Measurements from ENCODE around the gene PRRC2A.
A peak's percentile ranks its signal among the peaks of the same experiment; 100 is the strongest.

Gene PRRC2A

DNA sequence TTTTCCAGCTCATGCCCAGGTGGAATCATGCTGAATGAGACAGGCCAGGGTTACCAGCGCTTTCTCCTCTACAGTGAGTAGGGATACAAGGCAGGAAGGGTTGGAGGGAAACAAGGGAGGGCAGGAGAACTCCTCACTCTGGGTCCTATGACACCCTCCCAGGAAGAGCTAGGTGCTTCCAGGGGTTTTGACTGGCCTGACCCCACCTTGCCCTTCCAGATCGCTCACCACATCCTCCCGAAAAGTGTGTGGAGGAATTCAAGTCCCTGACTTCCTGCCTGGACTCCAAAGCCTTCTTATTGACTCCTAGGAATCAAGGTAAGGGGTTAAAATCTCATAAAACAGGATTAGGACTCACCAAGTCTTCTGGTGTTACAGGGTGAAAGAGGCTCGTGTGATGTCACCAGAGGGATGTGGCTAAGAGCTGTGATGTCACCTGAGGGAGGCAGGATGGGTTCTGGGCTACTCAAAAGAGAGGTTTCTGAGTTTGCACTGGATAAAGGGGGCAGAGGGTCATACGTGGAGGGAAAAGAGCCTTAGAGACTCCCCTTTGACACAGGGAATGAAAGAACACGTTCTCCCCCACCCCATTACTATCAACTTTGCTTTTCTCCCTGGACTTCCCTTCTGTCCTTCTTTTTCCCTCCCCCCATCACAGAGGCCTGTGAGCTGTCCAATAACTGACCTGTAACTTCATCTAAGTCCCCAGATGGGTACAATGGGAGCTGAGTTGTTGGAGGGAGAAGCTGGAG, 37.1 kb downstream of the PRRC2A start:
- in situ Hi-C loops (cut with MboI; ENCODE audit: low pct_unique_long_range_greater_than_20kb, low sequenced_read_pairs, unreplicated experiment) = no loop called here
- no peak for TF ChIP-seq CTCF (IDR thresholded peaks at IDR 0.05; ENCODE audit: extremely low read depth, insufficient read depth, missing control alignments)
- no peak for DNase-seq (ENCODE audit: low spot score)

- no peak for DNase-seq (ENCODE audit: low spot score)
- in situ Hi-C loops (cut with MboI; ENCODE audit: low pct_unique_long_range_greater_than_20kb, low sequenced_read_pairs, unreplicated experiment) = no loop called here
- TF ChIP-seq CTCF (IDR thresholded peaks at IDR 0.05; ENCODE audit: extremely low read depth, insufficient read depth, missing control alignments) = no peak
These were observed 37.7 kb downstream of the PRRC2A start for GRCh38 chr6:31658158-31658688.

DNA sequence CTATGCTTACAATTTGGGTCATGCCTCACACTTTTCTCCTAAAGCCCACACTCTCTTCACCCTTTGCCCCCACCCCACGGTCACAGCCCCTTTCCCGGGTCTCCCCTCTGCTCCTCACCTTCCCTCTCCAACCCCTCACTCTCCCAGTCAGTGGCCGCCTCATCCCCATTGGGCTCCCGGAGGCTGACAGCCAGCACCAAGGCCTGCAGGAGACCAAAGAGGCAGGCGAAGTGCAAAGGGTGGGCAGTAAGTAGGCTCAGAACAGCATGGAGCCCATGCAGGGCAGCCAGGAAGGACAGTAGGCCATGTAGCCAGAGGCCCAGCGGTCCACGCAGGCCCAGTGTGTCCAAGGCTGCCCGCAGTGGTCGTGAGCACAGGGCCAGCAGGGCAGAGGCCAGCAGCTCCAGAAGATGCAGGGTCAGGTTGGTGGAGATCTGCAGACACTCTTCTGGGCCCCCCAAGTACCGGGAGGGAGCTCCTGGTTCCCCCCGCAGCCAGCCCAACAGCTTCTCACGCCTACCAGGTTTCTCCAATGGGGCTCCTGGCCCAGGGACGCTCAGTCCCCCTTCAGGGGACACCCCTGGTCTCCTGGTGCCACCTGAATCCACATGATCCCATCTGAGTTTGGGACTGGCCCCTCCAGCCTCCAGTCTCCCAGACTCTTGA, 38.6 kb downstream of the PRRC2A start:
- DNase-seq (ENCODE audit: low spot score) = no peak
- in situ Hi-C loops (cut with MboI; ENCODE audit: low pct_unique_long_range_greater_than_20kb, low sequenced_read_pairs, unreplicated experiment) = no loop called here
- TF ChIP-seq CTCF (IDR thresholded peaks at IDR 0.05; ENCODE audit: extremely low read depth, insufficient read depth, missing control alignments) = no peak

GRCh38 chr6:31659649-31660380, 39.3 kb downstream of the PRRC2A start:
- in situ Hi-C loops (cut with MboI; ENCODE audit: low pct_unique_long_range_greater_than_20kb, low sequenced_read_pairs, unreplicated experiment) = no loop called here
- no peak for DNase-seq (ENCODE audit: low spot score)
- TF ChIP-seq CTCF (IDR thresholded peaks at IDR 0.05; ENCODE audit: extremely low read depth, insufficient read depth, missing control alignments) = no peak

DNA sequence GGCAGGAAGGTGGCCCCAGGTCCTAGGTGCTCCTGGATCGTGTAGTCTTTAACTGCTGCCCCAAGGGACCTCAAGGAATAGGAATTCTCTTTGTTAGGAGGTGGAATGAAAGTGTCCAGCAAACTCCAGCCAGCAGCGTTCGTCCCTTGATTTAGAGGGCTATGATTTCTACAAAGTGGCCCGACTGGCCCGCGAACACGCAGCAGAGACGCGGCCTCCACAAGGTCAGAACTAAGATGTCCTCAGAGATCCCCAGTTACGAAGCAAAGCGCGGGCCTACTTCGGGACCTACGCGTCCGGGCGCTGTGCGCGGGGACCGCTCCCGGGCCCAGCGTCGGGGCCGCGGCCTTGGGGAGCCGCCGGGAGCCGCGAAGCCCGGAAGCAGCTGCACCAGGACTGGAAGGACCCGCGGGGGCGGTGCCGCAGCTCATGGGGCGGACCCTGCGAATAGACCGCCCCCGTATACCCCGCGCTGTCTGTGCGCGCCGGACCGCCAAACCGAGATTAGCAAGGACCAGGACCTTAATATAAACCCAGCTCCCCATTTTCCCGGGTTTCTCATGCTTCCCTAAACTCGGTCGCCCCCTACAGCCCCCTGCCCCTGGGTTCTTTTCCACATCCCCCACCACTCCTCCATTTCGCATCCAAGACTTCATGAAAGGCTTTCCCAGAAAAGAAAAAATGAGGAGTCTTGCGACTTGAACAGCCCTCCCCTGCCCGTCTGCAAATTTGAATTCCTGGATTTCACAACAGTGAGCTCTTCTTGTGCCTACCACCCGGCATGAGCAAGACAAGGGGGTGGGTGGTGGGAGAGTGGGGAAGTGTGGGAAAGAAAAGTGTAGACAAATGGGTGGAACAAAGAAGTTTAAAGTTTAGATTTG, 40.1 kb downstream of the PRRC2A start, which contains the start of gene C6orf47:
C6orf47 (minus strand) TSS at position 398 of the 881 bp plus-strand sequence. CDS start 831 bp downstream, outside the sequence.
- in situ Hi-C loops (cut with MboI; ENCODE audit: low pct_unique_long_range_greater_than_20kb, low sequenced_read_pairs, unreplicated experiment) = no loop called here
- DNase-seq (ENCODE audit: low spot score) = peak; percentile 88
- TF ChIP-seq CTCF (IDR thresholded peaks at IDR 0.05; ENCODE audit: extremely low read depth, insufficient read depth, missing control alignments) = no peak
